Upper lobe of left lung (tissue), 6 donors: ENCODE data around the gene MAP1B. TPM values are rescaled to one million over a fixed set of nuclear protein-coding genes. Genes with fewer than 3 reads are reported as not detected.
A peak's percentile ranks its signal among the peaks of the same experiment; 100 is the strongest.

ENCODE experiments used
- ATAC-seq, 2 donors: fragments of 200-7000 bp; cut with Tn5 transposase; one replicate each; pipeline ENCODE4 v1.9.1; 2022; ENCODE audit warnings: mild to moderate bottlenecking in 2 of 2, moderate library complexity in 2 of 2; ENCODE audit not compliant: low FRiP score in 2 of 2
- DNase-seq, 2 donors: peaks; one replicate each; pipeline ENCODE4 v3.0.0-alpha.2; 2019 to 2020
- H3K27ac ChIP-seq, 4 donors: fragments of 200-600 bp; sonication (generic); one replicate each; pipeline ENCODE4 v1.5.1; 2016 to 2019
- H3K27me3 ChIP-seq, 4 donors: fragments of 200-600 bp; sonication (generic); one replicate each; pipeline ENCODE4 v1.5.1; 2017 to 2019
- H3K36me3 ChIP-seq, 4 donors: fragments of 200-600 bp; sonication (generic); one replicate each; pipeline ENCODE4 v1.5.1; 2016 to 2019
- H3K4me1 ChIP-seq, 4 donors: fragments of 200-600 bp; sonication (generic); one replicate each; pipeline ENCODE4 v1.5.1; 2018 to 2019
- H3K4me3 ChIP-seq, 4 donors: fragments of 200-600 bp; sonication (generic); one replicate each; pipeline ENCODE4 v1.5.1; 2017 to 2019; ENCODE audit warnings: mild to moderate bottlenecking in 2 of 4, moderate library complexity in 1 of 4
- H3K9me3 ChIP-seq, 4 donors: fragments of 200-600 bp; sonication (generic); one replicate each; pipeline ENCODE4 v1.5.1; 2018 to 2019
- CTCF ChIP-seq, 6 experiments: fragments of 450-650 bp in 4 of 6; fragments of 200-600 bp in 2 of 6; sonication (generic) in 2 of 6; IDR thresholded peaks; one replicate each; pipeline ENCODE4 v1.5.1; 2016 to 2019; ENCODE audit warnings: antibody characterized with exemption in 6 of 6
- EP300 ChIP-seq, 4 donors: sonication (generic); formaldehyde crosslinking; IDR thresholded peaks; one replicate each; pipeline ENCODE4 v1.5.1; 2017; ENCODE audit warnings: antibody characterized with exemption in 4 of 4, control low read depth in 2 of 4
- POLR2A ChIP-seq, 4 donors: fragments of 450-650 bp; IDR thresholded peaks; one replicate each; pipeline ENCODE4 v1.5.1; 2016 to 2017; ENCODE audit warnings: antibody characterized with exemption in 4 of 4, mild to moderate bottlenecking in 2 of 4
- POLR2AphosphoS5 ChIP-seq, 2 donors: sonication (generic); formaldehyde crosslinking; IDR thresholded peaks; one replicate each; pipeline ENCODE4 v1.5.1; 2017; ENCODE audit warnings: antibody characterized with exemption in 2 of 2
- WGBS, 2 donors: methylation state at CpG; one replicate each; pipeline ENCODE4 v1.1.5; 2017 to 2018; 5-methylcytosine and 5-hydroxymethylcytosine counted together
- total RNA-seq, 6 donors: library from RNA; depleted of rRNA in 4 of 6; stranded (reverse); fragments of >200 nt in 4 of 6; gene quantifications; one replicate each; pipeline versions ENCODE4 v1.1.0 to v1.2.1, GENCODE V29; 2016 to 2021
- donor health status: DM: no; HTN: no; CAD: no; lungs with moderate emphysema.
- donor health status: DM: no; HTN: yes; CAD: no; lungs with severe emphysema.

The MAP1B gene
- total RNA-seq: 10 to 100 TPM; 21.6 to 59.4 (median 38.0) TPM

DNA sequence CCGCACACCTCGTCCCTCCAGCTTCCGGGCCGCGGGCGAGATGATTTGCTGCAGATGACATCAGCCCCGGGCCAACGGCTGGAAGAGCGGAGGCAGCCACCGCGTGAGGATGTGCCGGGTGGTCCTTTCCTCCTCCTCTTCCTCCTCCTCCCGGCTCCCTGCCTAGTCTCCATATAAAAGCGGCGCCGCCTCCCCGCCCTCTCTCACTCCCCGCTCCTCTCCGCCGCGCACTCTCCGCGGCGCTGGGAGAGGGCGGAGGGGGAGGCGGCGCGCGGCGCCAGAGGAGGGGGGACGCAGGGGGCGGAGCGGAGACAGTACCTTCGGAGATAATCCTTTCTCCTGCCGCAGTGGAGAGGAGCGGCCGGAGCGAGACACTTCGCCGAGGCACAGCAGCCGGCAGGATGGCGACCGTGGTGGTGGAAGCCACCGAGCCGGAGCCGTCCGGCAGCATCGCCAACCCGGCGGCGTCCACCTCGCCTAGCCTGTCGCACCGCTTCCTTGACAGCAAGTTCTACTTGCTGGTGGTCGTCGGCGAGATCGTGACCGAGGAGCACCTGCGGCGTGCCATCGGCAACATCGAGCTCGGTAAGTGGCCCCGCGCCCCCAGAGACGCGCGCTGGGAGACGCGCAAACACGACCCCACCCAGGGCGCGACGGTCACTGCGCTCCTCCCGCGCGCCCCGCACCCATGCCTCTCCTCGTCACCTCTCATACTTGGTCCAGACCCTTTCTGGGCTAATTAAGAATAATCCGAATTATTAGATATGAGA is at the start of gene MAP1B:
Gene MAP1B, plus strand, starts transcription at position 345 of the 770 bp plus-strand sequence. Its CDS starts 57 bp downstream, at position 402.
- 0 to 1% methylated on average over 14 to 22 of the region's 82 CpGs for WGBS, 2 donors
- peak within 1 kb of the TSS; percentile 27 to 77 (median 60) for H3K27ac ChIP-seq
- ATAC-seq: peak; percentile 46 to 88
- TF ChIP-seq POLR2A (IDR thresholded peaks at IDR 0.05) (peak in 1 of 4 donors; percentile 11), EP300 (IDR thresholded peaks at IDR 0.05) (no peak), POLR2AphosphoS5 (IDR thresholded peaks at IDR 0.05) (no peak), CTCF (IDR thresholded peaks at IDR 0.05) (no peak)
- H3K4me3 ChIP-seq: peak within 1 kb of the TSS; percentile 52 to 68 (median 58)
- no peaks in the 10 kb centered on the region for H3K36me3 ChIP-seq
- no peaks in the 10 kb centered on the region for H3K9me3 ChIP-seq
- DNase-seq: peak in 1 of 2 donors; percentile 84
- peaks cover 10 to 24% (median 21%) of the 10 kb centered on the region in 4 donors for H3K4me1 ChIP-seq
- H3K27me3 ChIP-seq: peaks cover 0 to 18% (median 8%) of the 10 kb centered on the region in 4 donors

DNA sequence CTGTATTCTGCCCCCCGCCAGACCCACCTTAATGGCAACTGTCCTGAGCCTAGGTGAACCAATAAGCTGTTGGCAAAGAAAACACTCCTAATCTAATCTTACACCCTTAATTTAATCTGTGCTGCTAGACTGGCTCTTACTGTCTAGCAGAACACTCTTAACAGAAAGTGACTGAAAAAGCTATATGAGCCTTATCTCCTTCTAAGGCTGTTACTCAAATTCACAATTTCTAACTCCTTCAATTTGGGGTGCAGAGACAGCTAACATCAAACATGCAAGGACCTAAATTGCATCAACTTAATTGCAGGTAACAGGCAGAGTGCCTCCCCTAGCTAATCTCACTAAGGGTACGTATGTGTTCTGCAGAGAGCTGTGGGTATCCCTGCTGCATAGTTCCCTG is 49.5 kb upstream of the MAP1B start:
- no peak overlapping the region for H3K4me3 ChIP-seq
- no peaks in the 10 kb centered on the region for H3K9me3 ChIP-seq
- no peaks in the 10 kb centered on the region for H3K4me1 ChIP-seq
- no peaks in the 10 kb centered on the region for H3K27me3 ChIP-seq
- 62 to 72% methylated on average over 2 of the region's 2 CpGs for WGBS, 2 donors
- TF ChIP-seq POLR2A (IDR thresholded peaks at IDR 0.05) (no peak), EP300 (IDR thresholded peaks at IDR 0.05) (no peak), POLR2AphosphoS5 (IDR thresholded peaks at IDR 0.05) (no peak), CTCF (IDR thresholded peaks at IDR 0.05) (no peak)
- DNase-seq (no peak), ATAC-seq (no peak)
- no peaks in the 10 kb centered on the region for H3K36me3 ChIP-seq
- no peak overlapping the region for H3K27ac ChIP-seq

- DNase-seq (no peak), ATAC-seq (no peak)
- WGBS, 2 donors: 37 to 45% methylated on average over 7 of the region's 7 CpGs
- Histone ChIP-seq H3K36me3 (no peaks in the 10 kb centered on the region), H3K27me3 (no peaks in the 10 kb centered on the region), H3K4me1 (no peaks in the 10 kb centered on the region), H3K9me3 (no peaks in the 10 kb centered on the region), H3K4me3 (no peak overlapping the region), H3K27ac (no peak overlapping the region)
- TF ChIP-seq POLR2A (IDR thresholded peaks at IDR 0.05): no peak
- TF ChIP-seq CTCF (IDR thresholded peaks at IDR 0.05): no peak
- TF ChIP-seq POLR2AphosphoS5 (IDR thresholded peaks at IDR 0.05): no peak
- no peak for TF ChIP-seq EP300 (IDR thresholded peaks at IDR 0.05)
Measured at GRCh38 chr5:72063219-72063819, 44.0 kb upstream of the MAP1B start.

DNA sequence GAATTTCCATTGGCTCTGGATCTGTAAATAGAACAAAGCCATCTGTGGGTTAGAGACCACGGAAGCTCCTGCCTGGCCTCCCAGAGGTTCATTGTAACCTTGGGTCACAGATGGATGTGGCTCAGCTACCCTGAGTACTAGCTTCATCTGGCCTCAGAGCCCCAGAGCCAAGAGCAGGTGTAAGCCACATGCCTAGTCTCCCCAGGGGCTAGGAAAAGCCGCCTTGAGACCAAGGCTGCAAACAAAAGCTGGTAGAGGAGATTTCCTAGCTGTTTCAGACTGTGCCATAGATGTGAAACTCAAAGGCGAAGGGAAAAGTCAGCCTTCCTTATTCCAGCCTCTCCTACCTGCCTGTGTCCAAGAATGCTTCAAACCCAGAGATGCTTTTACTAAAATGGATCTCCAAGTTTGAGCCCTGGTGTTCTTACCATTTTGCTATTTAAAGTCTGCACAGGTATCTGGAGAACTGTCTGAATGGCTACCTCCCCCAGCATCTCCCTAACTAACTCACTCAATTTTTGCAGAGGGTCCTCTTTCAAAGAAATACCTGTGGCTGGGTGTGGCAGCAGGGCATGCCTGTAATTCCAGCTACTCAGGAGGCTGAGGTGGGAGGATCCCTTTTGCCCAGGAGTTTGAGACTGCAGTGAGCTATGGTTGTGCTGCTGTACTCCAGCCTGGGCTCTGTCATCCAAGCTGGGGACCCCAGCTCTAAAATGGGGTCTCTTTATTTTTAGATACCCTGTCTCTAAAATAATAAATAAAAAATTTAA is 42.3 kb upstream of the MAP1B start:
- no peaks in the 10 kb centered on the region for H3K4me1 ChIP-seq
- 75 to 80% methylated on average over 2 to 3 of the region's 3 CpGs for WGBS, 2 donors
- no peak for ATAC-seq

More for the DNA sequence above, 42.3 kb upstream of the MAP1B start:
- TF ChIP-seq EP300 (IDR thresholded peaks at IDR 0.05) (no peak), POLR2A (IDR thresholded peaks at IDR 0.05) (no peak), CTCF (IDR thresholded peaks at IDR 0.05) (no peak), POLR2AphosphoS5 (IDR thresholded peaks at IDR 0.05) (no peak)
- H3K9me3 ChIP-seq: no peaks in the 10 kb centered on the region
- H3K27me3 ChIP-seq: no peaks in the 10 kb centered on the region
- no peaks in the 10 kb centered on the region for H3K36me3 ChIP-seq
- no peak overlapping the region for H3K4me3 ChIP-seq
- no peak overlapping the region for H3K27ac ChIP-seq
- DNase-seq: no peak
